ENCODE measurements around the gene STK4.

The STK4 gene

GRCh38 chr20:45047581-45048119, 81.3 kb downstream of the STK4 start:
- Histone ChIP-seq H3K27me3 (ENCODE audit: control insufficient read depth in 2 of 2, insufficient read depth in 2 of 2, low read length in 2 of 2) (no peaks in the 10 kb centered on the region), H3K9ac (ENCODE audit: low read depth in 1 of 2, low read length in 2 of 2) (no peak overlapping the region), H3K27ac (ENCODE audit: low read depth in 2 of 2, low read length in 2 of 2) (no peak overlapping the region), H3K4me3 (ENCODE audit: low read length in 2 of 2) (no peak overlapping the region), H3K9me3 (ENCODE audit: control insufficient read depth in 2 of 2, low read length in 2 of 2) (no peaks in the 10 kb centered on the region), H3K36me3 (ENCODE audit: control insufficient read depth in 2 of 2, insufficient read depth in 2 of 2, low read length in 2 of 2) (no peaks in the 10 kb centered on the region), H3K4me1 (ENCODE audit: control insufficient read depth in 2 of 2, insufficient read depth in 2 of 2, low read length in 2 of 2) (peaks cover 0 to 5% of the 10 kb centered on the region in 2 donors)

- no peak overlapping the region for H3K27ac ChIP-seq (ENCODE audit: low read depth in 2 of 2, low read length in 2 of 2)
- H3K9ac ChIP-seq (ENCODE audit: low read depth in 1 of 2, low read length in 2 of 2): no peak overlapping the region
- peaks cover 0 to 8% of the 10 kb centered on the region in 2 donors for H3K36me3 ChIP-seq (ENCODE audit: control insufficient read depth in 2 of 2, insufficient read depth in 2 of 2, low read length in 2 of 2)
- no peak overlapping the region for H3K4me3 ChIP-seq (ENCODE audit: low read length in 2 of 2)
- H3K4me1 ChIP-seq (ENCODE audit: control insufficient read depth in 2 of 2, insufficient read depth in 2 of 2, low read length in 2 of 2): peaks cover 0 to 5% of the 10 kb centered on the region in 2 donors
- H3K27me3 ChIP-seq (ENCODE audit: control insufficient read depth in 2 of 2, insufficient read depth in 2 of 2, low read length in 2 of 2): no peaks in the 10 kb centered on the region
- H3K9me3 ChIP-seq (ENCODE audit: control insufficient read depth in 2 of 2, low read length in 2 of 2): no peaks in the 10 kb centered on the region
Measured at GRCh38 chr20:45049438-45049837, 83.1 kb downstream of the STK4 start.

GRCh38 chr20:45049904-45050471, 83.7 kb downstream of the STK4 start:
- Histone ChIP-seq H3K36me3 (ENCODE audit: control insufficient read depth in 2 of 2, insufficient read depth in 2 of 2, low read length in 2 of 2) (peaks cover 0 to 11% of the 10 kb centered on the region in 2 donors), H3K27me3 (ENCODE audit: control insufficient read depth in 2 of 2, insufficient read depth in 2 of 2, low read length in 2 of 2) (no peaks in the 10 kb centered on the region), H3K4me1 (ENCODE audit: control insufficient read depth in 2 of 2, insufficient read depth in 2 of 2, low read length in 2 of 2) (peaks cover 0 to 7% of the 10 kb centered on the region in 2 donors), H3K9ac (ENCODE audit: low read depth in 1 of 2, low read length in 2 of 2) (no peak overlapping the region), H3K4me3 (ENCODE audit: low read length in 2 of 2) (no peak overlapping the region), H3K27ac (ENCODE audit: low read depth in 2 of 2, low read length in 2 of 2) (no peak overlapping the region), H3K9me3 (ENCODE audit: control insufficient read depth in 2 of 2, low read length in 2 of 2) (no peaks in the 10 kb centered on the region)

- Histone ChIP-seq H3K36me3 (ENCODE audit: control insufficient read depth in 2 of 2, insufficient read depth in 2 of 2, low read length in 2 of 2) (peaks cover 0 to 14% of the 10 kb centered on the region in 2 donors), H3K27ac (ENCODE audit: low read depth in 2 of 2, low read length in 2 of 2) (no peak overlapping the region), H3K9ac (ENCODE audit: low read depth in 1 of 2, low read length in 2 of 2) (no peak overlapping the region), H3K4me1 (ENCODE audit: control insufficient read depth in 2 of 2, insufficient read depth in 2 of 2, low read length in 2 of 2) (peaks cover 0 to 7% of the 10 kb centered on the region in 2 donors), H3K4me3 (ENCODE audit: low read length in 2 of 2) (no peak overlapping the region), H3K27me3 (ENCODE audit: control insufficient read depth in 2 of 2, insufficient read depth in 2 of 2, low read length in 2 of 2) (no peaks in the 10 kb centered on the region), H3K9me3 (ENCODE audit: control insufficient read depth in 2 of 2, low read length in 2 of 2) (no peaks in the 10 kb centered on the region)
Measured at GRCh38 chr20:45051204-45052060, 85.1 kb downstream of the STK4 start.

- Histone ChIP-seq H3K27ac (ENCODE audit: low read depth in 2 of 2, low read length in 2 of 2) (peak overlapping the region in 1 of 2 donors; percentile 33), H3K4me1 (ENCODE audit: control insufficient read depth in 2 of 2, insufficient read depth in 2 of 2, low read length in 2 of 2) (peaks cover 0 to 7% of the 10 kb centered on the region in 2 donors), H3K36me3 (ENCODE audit: control insufficient read depth in 2 of 2, insufficient read depth in 2 of 2, low read length in 2 of 2) (peaks cover 6 to 24% of the 10 kb centered on the region in 2 donors), H3K27me3 (ENCODE audit: control insufficient read depth in 2 of 2, insufficient read depth in 2 of 2, low read length in 2 of 2) (no peaks in the 10 kb centered on the region), H3K4me3 (ENCODE audit: low read length in 2 of 2) (no peak overlapping the region), H3K9me3 (ENCODE audit: control insufficient read depth in 2 of 2, low read length in 2 of 2) (no peaks in the 10 kb centered on the region), H3K9ac (ENCODE audit: low read depth in 1 of 2, low read length in 2 of 2) (no peak overlapping the region)
Measured at GRCh38 chr20:45052698-45053429, 86.6 kb downstream of the STK4 start.

- no peak overlapping the region for H3K4me3 ChIP-seq (ENCODE audit: low read length in 2 of 2)
- H3K4me1 ChIP-seq (ENCODE audit: control insufficient read depth in 2 of 2, insufficient read depth in 2 of 2, low read length in 2 of 2): peaks cover 0 to 7% of the 10 kb centered on the region in 2 donors
- H3K36me3 ChIP-seq (ENCODE audit: control insufficient read depth in 2 of 2, insufficient read depth in 2 of 2, low read length in 2 of 2): peaks cover 6 to 24% of the 10 kb centered on the region in 2 donors
- H3K27me3 ChIP-seq (ENCODE audit: control insufficient read depth in 2 of 2, insufficient read depth in 2 of 2, low read length in 2 of 2): no peaks in the 10 kb centered on the region
- H3K27ac ChIP-seq (ENCODE audit: low read depth in 2 of 2, low read length in 2 of 2): peak overlapping the region in 1 of 2 donors; percentile 10
- H3K9me3 ChIP-seq (ENCODE audit: control insufficient read depth in 2 of 2, low read length in 2 of 2): no peaks in the 10 kb centered on the region
- H3K9ac ChIP-seq (ENCODE audit: low read depth in 1 of 2, low read length in 2 of 2): no peak overlapping the region
Measured at GRCh38 chr20:45053430-45054351, 87.4 kb downstream of the STK4 start.

- H3K4me3 ChIP-seq (ENCODE audit: low read length in 2 of 2): no peak overlapping the region
- no peaks in the 10 kb centered on the region for H3K27me3 ChIP-seq (ENCODE audit: control insufficient read depth in 2 of 2, insufficient read depth in 2 of 2, low read length in 2 of 2)
- H3K27ac ChIP-seq (ENCODE audit: low read depth in 2 of 2, low read length in 2 of 2): no peak overlapping the region
- peaks cover 0 to 7% of the 10 kb centered on the region in 2 donors for H3K4me1 ChIP-seq (ENCODE audit: control insufficient read depth in 2 of 2, insufficient read depth in 2 of 2, low read length in 2 of 2)
- peaks cover 6 to 25% of the 10 kb centered on the region in 2 donors for H3K36me3 ChIP-seq (ENCODE audit: control insufficient read depth in 2 of 2, insufficient read depth in 2 of 2, low read length in 2 of 2)
- no peaks in the 10 kb centered on the region for H3K9me3 ChIP-seq (ENCODE audit: control insufficient read depth in 2 of 2, low read length in 2 of 2)
- H3K9ac ChIP-seq (ENCODE audit: low read depth in 1 of 2, low read length in 2 of 2): no peak overlapping the region
Measured at GRCh38 chr20:45055056-45055455, 88.7 kb downstream of the STK4 start.

GRCh38 chr20:45056473-45057173, 90.3 kb downstream of the STK4 start:
- H3K9ac ChIP-seq (ENCODE audit: low read depth in 1 of 2, low read length in 2 of 2): no peak overlapping the region
- H3K27ac ChIP-seq (ENCODE audit: low read depth in 2 of 2, low read length in 2 of 2): no peak overlapping the region
- H3K27me3 ChIP-seq (ENCODE audit: control insufficient read depth in 2 of 2, insufficient read depth in 2 of 2, low read length in 2 of 2): no peaks in the 10 kb centered on the region
- H3K36me3 ChIP-seq (ENCODE audit: control insufficient read depth in 2 of 2, insufficient read depth in 2 of 2, low read length in 2 of 2): peaks cover 6 to 25% of the 10 kb centered on the region in 2 donors
- H3K4me1 ChIP-seq (ENCODE audit: control insufficient read depth in 2 of 2, insufficient read depth in 2 of 2, low read length in 2 of 2): peaks cover 0 to 3% of the 10 kb centered on the region in 2 donors
- H3K9me3 ChIP-seq (ENCODE audit: control insufficient read depth in 2 of 2, low read length in 2 of 2): no peaks in the 10 kb centered on the region
- no peak overlapping the region for H3K4me3 ChIP-seq (ENCODE audit: low read length in 2 of 2)
